ENCODE results near the gene ACLY. TPM values are rescaled to one million over a fixed set of nuclear protein-coding genes. Genes with fewer than 3 reads are reported as not detected.

Gene ACLY
- total and polyA plus RNA-seq, 2 of the 13 experiments (the other 11 are each of a cell fraction or from before 2014, with no cell fraction given), result 111 to 218 TPM

- no peak for TF ChIP-seq ZBTB40 (IDR thresholded peaks at IDR 0.05)
- TF ChIP-seq ZBTB40 (CRISPR knock-in tag; IDR thresholded peaks at IDR 0.05), result 0 out of 2 replicates have a peak, but pooled peaks have one; percentile 42
- TF ChIP-seq ZBTB3 (CRISPR knock-in tag; IDR thresholded peaks at IDR 0.05; ENCODE audit: borderline replicate concordance, low read depth), result no peak
- TF ChIP-seq ZSCAN25 (CRISPR knock-in tag; IDR thresholded peaks at IDR 0.05), result peak; percentile 85; the same call in 1 of the 2 replicates
- no peak for TF ChIP-seq ZNF670 (CRISPR knock-in tag; IDR thresholded peaks at IDR 0.05; ENCODE audit: borderline replicate concordance)
- 0 out of 2 replicates have a peak, but pooled peaks have one; percentile 77 for TF ChIP-seq ZNF766 (CRISPR knock-in tag; IDR thresholded peaks at IDR 0.05; ENCODE audit: borderline replicate concordance)
- peak; percentile 39; the same call in 1 of the 2 replicates for TF ChIP-seq RFX1 (IDR thresholded peaks at IDR 0.05)
- TF ChIP-seq IRX3 (CRISPR knock-in tag; IDR thresholded peaks at IDR 0.05; ENCODE audit: borderline replicate concordance, low read depth), result no peak
- TF ChIP-seq ZNF552 (CRISPR knock-in tag; IDR thresholded peaks at IDR 0.05; ENCODE audit: borderline replicate concordance), result no peak
- TF ChIP-seq ZNF850 (CRISPR knock-in tag; conservative IDR thresholded peaks at IDR 0.05), result no peak
- no peak for TF ChIP-seq ZMAT5 (CRISPR knock-in tag; IDR thresholded peaks at IDR 0.05; ENCODE audit: borderline replicate concordance, low read depth)
- TF ChIP-seq NFIC (IDR thresholded peaks at IDR 0.05; ENCODE audit: low read length), result no peak
- TF ChIP-seq ZBTB44 (CRISPR knock-in tag; IDR thresholded peaks at IDR 0.05), result no peak
- peak; percentile 66 for TF ChIP-seq KDM2A (CRISPR knock-in tag; IDR thresholded peaks at IDR 0.05; ENCODE audit: borderline replicate concordance, low read depth)
- no peak for TF ChIP-seq SUZ12 (IDR thresholded peaks at IDR 0.05; ENCODE audit: low read depth, low read length)
- no peak for TF ChIP-seq MAFK (conservative IDR thresholded peaks at IDR 0.05 in 1 of 2, IDR thresholded peaks at IDR 0.05 in 1 of 2; ENCODE audit: low read length in 2 of 2)
- no peak for TF ChIP-seq ATAD3A (CRISPR knock-in tag; IDR thresholded peaks at IDR 0.05)
Observed at GRCh38 chr17:41907633-41908539, 10.9 kb downstream of the ACLY start (continued).

All from HepG2 (cell line).